Tibial artery (tissue), 4 donors: Measurements from ENCODE around the gene ZNF511.

Experiments used
- DNase-seq, 2 donors: peaks; one replicate each; pipeline ENCODE4 v3.0.0-alpha.2; 2019
- H3K27ac ChIP-seq, 2 donors: fragments of 200-600 bp; sonication (generic) in 1 of 2; 1 replicate in 1 of 2; 2 replicates in 1 of 2; pipeline ENCODE4 v1.5.1; 2018 to 2019; ENCODE audit warnings: mild to moderate bottlenecking in 1 of 2
- H3K27me3 ChIP-seq, 2 donors: fragments of 200-600 bp; sonication (generic) in 1 of 2; one replicate each; pipeline versions ENCODE4 v1.5.1 to v1.6.0; 2016 to 2019
- H3K36me3 ChIP-seq, 3 donors: fragments of 200-600 bp; sonication (generic) in 2 of 3; one replicate each; pipeline ENCODE4 v1.5.1; 2016 to 2019; ENCODE audit warnings: mild to moderate bottlenecking in 2 of 3
- H3K4me1 ChIP-seq, 4 donors: fragments of 200-600 bp; sonication (generic) in 2 of 4; 1 replicate in 3 of 4; 2 replicates in 1 of 4; pipeline ENCODE4 v1.5.1; 2016 to 2019
- H3K4me3 ChIP-seq, 2 donors: fragments of 200-600 bp; sonication (generic) in 1 of 2; 1 replicate in 1 of 2; 2 replicates in 1 of 2; pipeline ENCODE4 v1.5.1; 2018 to 2019; ENCODE audit warnings: mild to moderate bottlenecking in 2 of 2
- H3K9me3 ChIP-seq, 3 donors: fragments of 200-600 bp; sonication (generic) in 1 of 3; one replicate each; pipeline ENCODE4 v1.5.1; 2016 to 2019
- intact Hi-C: fragments of 100-400 bp; cut with DNase I; formaldehyde crosslinking; loops from one replicate; pipeline ENCODE4 v1.15.0; 2023; ENCODE audit warnings: low total_unique reads
- TF ChIP-seq, protein P1 (sequence below), 2 experiments: fragments of 200-600 bp in 1 of 2; fragments of 450-650 bp in 1 of 2; IDR thresholded peaks; one replicate each; pipeline ENCODE4 v1.5.1; 2017 to 2019; ENCODE audit warnings: antibody characterized with exemption in 2 of 2, mild to moderate bottlenecking in 1 of 2, moderate library complexity in 1 of 2

The ZNF511 gene

DNA sequence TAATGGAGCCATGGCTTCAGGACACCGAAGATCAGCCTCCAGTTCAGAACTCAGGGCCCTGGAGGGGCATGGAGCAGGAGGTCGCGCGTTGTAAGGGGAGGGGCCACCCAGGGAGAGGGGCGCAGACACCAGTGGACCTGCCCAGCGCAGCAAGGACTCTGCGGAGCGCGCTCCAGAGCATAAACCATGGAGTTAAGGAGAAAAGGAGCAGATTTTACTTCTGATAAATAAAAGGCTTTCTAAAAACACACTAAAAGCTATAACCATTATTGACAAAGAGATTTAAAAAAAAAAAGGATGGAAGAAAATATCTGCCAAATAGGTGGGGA is 17.5 kb downstream of the ZNF511 start:
- Histone ChIP-seq H3K4me3 (peak overlapping the region; percentile 32 to 51), H3K27me3 (peaks cover 0 to 70% of the 10 kb centered on the region in 2 donors), H3K4me1 (peaks cover 0 to 32% (median 22%) of the 10 kb centered on the region in 4 donors), H3K36me3 (no peaks in the 10 kb centered on the region), H3K27ac (no peak overlapping the region), H3K9me3 (no peaks in the 10 kb centered on the region)
- no peak for DNase-seq
- intact Hi-C loops: no loop called here
- TF ChIP-seq, protein P1, sequence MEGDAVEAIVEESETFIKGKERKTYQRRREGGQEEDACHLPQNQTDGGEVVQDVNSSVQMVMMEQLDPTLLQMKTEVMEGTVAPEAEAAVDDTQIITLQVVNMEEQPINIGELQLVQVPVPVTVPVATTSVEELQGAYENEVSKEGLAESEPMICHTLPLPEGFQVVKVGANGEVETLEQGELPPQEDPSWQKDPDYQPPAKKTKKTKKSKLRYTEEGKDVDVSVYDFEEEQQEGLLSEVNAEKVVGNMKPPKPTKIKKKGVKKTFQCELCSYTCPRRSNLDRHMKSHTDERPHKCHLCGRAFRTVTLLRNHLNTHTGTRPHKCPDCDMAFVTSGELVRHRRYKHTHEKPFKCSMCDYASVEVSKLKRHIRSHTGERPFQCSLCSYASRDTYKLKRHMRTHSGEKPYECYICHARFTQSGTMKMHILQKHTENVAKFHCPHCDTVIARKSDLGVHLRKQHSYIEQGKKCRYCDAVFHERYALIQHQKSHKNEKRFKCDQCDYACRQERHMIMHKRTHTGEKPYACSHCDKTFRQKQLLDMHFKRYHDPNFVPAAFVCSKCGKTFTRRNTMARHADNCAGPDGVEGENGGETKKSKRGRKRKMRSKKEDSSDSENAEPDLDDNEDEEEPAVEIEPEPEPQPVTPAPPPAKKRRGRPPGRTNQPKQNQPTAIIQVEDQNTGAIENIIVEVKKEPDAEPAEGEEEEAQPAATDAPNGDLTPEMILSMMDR (IDR thresholded peaks at IDR 0.05): no peak

DNA sequence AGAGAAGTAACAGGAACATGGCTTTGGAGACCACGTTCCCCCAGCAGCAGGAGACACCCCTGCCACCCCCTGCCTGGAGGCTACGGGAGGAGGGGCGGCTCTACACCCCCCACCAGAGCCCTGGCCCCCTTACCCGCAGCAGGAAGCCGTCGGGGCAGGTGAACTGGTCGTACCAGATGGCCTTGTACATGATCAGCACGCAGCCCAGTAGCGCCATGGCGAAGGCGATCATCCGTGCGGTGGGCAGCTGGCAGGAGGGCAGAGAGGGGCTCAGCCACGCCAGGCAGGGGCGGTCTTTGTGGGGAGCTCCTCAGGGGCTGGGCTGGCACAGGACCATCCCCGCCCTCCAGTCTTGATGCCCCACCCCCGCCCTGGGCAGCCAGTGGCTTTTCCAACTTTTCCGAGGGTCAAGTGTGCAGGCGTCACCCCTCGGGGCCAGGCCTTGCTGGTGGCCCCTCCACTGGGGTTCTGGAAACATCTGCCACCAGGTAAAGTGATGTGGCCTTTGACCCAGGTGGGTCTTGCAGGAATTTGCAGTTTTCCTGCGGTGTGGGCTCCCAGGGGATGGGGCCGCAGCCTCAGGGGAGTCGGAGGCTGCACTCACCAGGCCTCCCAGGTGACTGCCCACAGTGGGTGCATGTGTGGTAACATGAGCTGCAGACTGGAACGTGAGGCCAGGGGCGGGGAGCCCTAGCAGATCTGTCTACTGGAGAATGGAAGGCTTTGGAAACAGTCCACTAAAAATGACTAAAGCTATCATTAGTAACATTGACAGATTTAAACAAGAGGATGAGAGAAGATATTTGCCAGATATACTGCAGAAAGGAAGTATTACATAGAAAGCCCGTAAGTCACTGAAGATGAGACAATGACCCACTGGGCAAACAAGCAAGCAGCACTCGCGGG is 18.3 kb downstream of the ZNF511 start:
- intact Hi-C loops: no loop called here
- H3K27me3 ChIP-seq: peaks cover 0 to 78% of the 10 kb centered on the region in 2 donors
- no peaks in the 10 kb centered on the region for H3K36me3 ChIP-seq
- H3K27ac ChIP-seq: no peak overlapping the region
- TF ChIP-seq, protein P1 (IDR thresholded peaks at IDR 0.05): no peak
- no peaks in the 10 kb centered on the region for H3K9me3 ChIP-seq
- no peak for DNase-seq
- peaks cover 0 to 32% (median 22%) of the 10 kb centered on the region in 4 donors for H3K4me1 ChIP-seq
- H3K4me3 ChIP-seq: no peak overlapping the region

DNA sequence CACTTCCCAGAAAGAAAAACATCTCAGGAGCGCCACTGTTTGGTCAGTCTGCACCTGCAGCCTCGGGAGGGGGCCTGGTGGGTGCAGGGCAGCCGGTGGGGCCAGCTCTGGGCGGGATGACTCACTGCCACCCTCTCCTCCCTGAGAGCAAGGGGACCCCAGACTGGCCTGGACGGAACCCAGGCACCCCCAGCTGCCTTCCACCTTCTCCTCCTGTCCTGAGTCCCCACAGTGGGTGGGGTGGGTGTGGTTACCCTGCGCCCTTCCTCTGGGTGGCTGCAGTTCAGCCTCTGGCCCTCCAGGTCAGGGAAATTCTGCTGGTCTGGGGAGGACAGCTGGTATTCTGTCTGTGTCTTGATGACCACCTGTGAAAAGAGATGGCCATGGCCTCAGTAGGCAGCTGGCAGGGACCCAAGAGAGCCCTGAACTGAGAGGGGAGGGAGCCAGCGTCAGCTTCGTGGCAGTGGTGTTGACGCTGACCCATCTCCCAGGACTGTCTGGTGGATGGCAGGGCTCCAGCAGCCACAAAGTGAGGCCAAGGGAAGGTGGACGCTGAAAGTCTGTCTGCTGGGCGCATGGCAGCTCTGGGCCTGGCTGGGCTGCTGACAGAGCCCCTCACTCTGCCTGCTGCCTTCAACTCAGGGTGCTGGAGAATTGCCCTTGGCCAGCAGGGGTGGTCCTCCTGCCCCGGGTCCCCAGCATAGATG is 19.1 kb downstream of the ZNF511 start:
- DNase-seq: no peak
- intact Hi-C loops: no loop called here
- Histone ChIP-seq H3K4me3 (no peak overlapping the region), H3K9me3 (no peaks in the 10 kb centered on the region), H3K27me3 (peaks cover 3 to 85% of the 10 kb centered on the region in 2 donors), H3K4me1 (peaks cover 0 to 32% (median 22%) of the 10 kb centered on the region in 4 donors), H3K27ac (no peak overlapping the region), H3K36me3 (no peaks in the 10 kb centered on the region)
- TF ChIP-seq, protein P1 (IDR thresholded peaks at IDR 0.05): no peak

DNA sequence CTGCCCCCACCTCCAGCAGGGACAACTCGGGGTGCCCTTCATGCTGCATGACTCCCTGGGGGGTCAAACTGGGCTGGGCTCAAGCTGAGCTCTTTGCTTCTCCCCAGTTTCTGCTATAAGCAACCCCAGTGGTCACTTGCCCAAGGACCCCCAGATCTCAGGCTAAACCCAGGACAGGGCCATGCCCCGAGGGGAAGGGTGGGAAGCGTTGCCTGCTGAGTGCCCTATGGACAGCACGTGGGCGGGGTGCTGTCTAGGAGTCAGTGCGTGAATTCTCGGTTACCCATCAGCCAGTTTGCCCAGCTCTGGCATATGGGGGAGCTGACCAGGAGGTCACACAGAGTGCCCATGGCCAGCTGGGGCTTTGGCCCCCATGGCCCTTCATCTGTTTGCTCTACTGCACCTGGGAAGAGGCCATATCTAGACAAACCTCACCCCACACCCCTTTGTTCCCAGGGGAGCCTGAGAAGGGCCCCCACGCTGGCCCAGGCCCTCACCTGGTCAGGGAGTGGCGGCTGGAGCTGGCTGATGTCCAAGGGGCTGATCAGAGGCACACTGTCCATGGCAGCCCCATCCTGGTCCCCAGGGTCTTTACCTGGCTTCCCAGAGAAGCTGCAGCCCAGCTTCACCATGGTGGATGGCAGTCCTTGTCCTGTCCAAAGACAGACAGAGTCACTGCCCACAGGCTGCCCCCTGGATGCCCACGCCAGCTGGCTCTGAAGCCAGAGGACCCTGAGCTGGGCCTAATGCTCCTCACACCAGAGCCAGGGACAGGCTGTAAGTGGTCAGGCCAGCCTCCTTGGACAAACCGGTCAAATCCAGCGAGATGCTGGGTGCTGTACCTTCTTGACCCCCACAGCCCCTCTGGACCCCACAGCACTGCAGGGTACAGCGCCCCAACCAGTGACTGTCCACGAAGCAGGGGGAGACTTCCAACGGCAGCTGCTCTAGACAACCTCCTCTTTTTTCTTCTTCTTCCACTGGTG is 19.9 kb downstream of the ZNF511 start:
- Histone ChIP-seq H3K36me3 (no peaks in the 10 kb centered on the region), H3K27ac (no peak overlapping the region), H3K9me3 (no peaks in the 10 kb centered on the region), H3K4me1 (peaks cover 0 to 32% (median 22%) of the 10 kb centered on the region in 4 donors), H3K4me3 (no peak overlapping the region), H3K27me3 (peaks cover 4 to 89% of the 10 kb centered on the region in 2 donors)
- no peak for DNase-seq
- TF ChIP-seq, protein P1 (IDR thresholded peaks at IDR 0.05): no peak
- intact Hi-C loops: no loop called here
